WTC11 (cell line): ENCODE results near the gene GATD1.

ENCODE experiments used
- ATF1 ChIP-seq: sonication (generic); formaldehyde crosslinking; IDR thresholded peaks from 2 replicates; pipeline ENCODE4 v1.8.1; 2023; ENCODE audit warnings: mild to moderate bottlenecking, moderate library complexity, missing genetic modification reagents
- ATF2 ChIP-seq: sonication (generic); formaldehyde crosslinking; IDR thresholded peaks from 2 replicates; pipeline ENCODE4 v1.8.1; 2022; ENCODE audit warnings: low read depth, missing genetic modification reagents, borderline replicate concordance
- CREB1 ChIP-seq: sonication (generic); formaldehyde crosslinking; IDR thresholded peaks from 2 replicates; pipeline ENCODE4 v1.8.0; 2023; ENCODE audit warnings: mild to moderate bottlenecking, missing genetic modification reagents
- CTCF ChIP-seq: fragments of 200-600 bp; IDR thresholded peaks from 2 replicates; pipeline ENCODE4 v1.8.0; 2022; ENCODE audit warnings: antibody characterized with exemption
- E2F4 ChIP-seq: sonication (generic); formaldehyde crosslinking; IDR thresholded peaks from 2 replicates; pipeline ENCODE4 v1.8.1; 2022; ENCODE audit warnings: low read depth, mild to moderate bottlenecking, moderate library complexity, missing genetic modification reagents, borderline replicate concordance
- ZBTB21 ChIP-seq: sonication (generic); formaldehyde crosslinking; IDR thresholded peaks from 2 replicates; pipeline ENCODE4 v1.8.1; 2023; ENCODE audit warnings: mild to moderate bottlenecking, missing genetic modification reagents, borderline replicate concordance

- TF ChIP-seq CTCF (no peak), ZBTB21 (CRISPR knock-in tag) (no peak), CREB1 (CRISPR knock-in tag) (no peak), ATF2 (CRISPR knock-in tag) (no peak), E2F4 (CRISPR knock-in tag) (no peak), ATF1 (CRISPR knock-in tag) (peak; percentile 65)
Observed at GRCh38 chr11:777288-778255, at the start of gene GATD1.
